Activated gamma-delta T cell treated with Interleukin-2 at 50 U/mL for 16 hours (primary cell): ENCODE data around the gene MTHFD1L.
"Not testable (repeated sequence)": the region's sequence is repeated elsewhere in the genome, so short reads cannot be mapped to it uniquely, and the experiment has no call there.

Experiments used
- DNase-seq: peaks from one replicate; pipeline ENCODE4 v3.0.0-alpha.2; 2020

MTHFD1L gene

DNA sequence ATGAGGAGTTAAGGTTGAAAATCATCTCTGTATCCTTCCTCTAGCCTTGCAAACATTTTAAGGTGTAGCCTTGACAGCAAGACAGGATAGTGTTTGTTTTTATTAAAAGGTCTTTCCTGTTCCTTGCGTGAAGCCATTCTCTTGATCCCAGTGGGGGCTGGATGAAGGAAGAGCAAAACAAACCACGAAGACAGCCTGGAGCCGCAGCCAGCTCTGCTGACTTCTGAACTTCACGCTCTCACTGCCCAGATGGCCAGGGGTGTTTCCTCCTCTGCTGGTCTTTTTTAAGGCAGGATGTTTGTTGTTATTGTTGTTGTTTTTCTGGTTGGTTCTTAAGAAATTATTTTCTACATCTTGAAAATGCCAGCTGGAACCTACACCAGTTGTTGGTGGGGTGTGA lies 156.4 kb downstream of the MTHFD1L start:
- no peak for DNase-seq

GRCh38 chr6:151022492-151022891 lies 157.0 kb downstream of the MTHFD1L start:
- DNase-seq, result no peak

- no peak for DNase-seq
Measured at GRCh38 chr6:151023342-151023741, 157.8 kb downstream of the MTHFD1L start.

- DNase-seq, result no peak
Measured at GRCh38 chr6:151024597-151024996, 159.1 kb downstream of the MTHFD1L start.

- no peak for DNase-seq
Measured at GRCh38 chr6:151025076-151025475, 159.6 kb downstream of the MTHFD1L start.

DNA sequence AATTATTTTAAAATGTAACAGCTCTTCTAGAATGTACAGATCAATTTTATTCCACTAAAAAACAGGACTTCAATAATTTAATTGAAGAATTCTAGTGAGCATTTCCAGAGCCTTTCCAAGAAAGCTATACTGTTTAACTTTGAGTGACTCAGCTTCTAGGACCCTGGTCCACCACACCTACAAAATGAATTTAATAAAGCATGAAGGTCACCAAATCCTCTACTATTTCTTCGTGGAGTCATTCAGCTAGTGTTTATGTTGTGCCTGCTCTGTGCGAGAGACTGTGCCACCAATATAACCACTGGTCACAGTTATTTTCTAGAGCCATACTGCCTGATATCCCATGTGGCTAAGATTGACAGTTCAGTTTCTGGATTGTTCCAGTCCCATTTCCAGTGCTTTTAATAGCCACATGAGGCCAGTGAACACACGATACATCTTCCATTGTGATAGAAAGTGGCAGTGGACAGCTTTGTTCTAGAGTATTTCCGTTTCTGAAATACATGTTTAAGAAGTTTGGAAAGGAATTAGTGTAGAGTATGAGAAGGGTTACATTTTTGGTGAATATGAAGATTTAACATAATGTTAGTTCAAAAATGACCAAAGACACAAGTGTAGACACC lies 160.7 kb downstream of the MTHFD1L start:
- DNase-seq, result no peak

DNA sequence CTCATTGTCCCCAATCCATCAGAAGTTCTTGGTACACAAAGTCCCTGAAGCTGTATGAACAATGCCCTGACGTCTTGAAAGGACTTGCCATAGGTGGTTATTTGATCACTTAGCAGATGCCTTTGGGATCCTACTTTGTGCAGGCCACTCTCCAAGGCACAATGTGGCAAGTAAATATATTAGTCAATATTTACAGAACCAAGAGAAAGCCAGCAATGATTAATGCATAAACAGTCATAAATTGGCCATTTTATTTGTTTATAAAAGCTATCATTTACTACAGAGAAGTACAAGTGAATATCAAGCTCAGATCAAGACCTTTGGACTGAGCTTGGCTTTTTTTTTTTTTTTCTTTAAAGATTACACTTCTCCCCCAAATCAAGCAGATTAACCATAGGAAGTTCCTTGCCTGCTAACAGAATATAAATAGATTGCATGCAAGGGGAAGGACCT lies 161.8 kb downstream of the MTHFD1L start:
- no peak for DNase-seq

GRCh38 chr6:151027936-151028838 lies 162.7 kb downstream of the MTHFD1L start:
- no peak for DNase-seq

GRCh38 chr6:151029970-151030369 lies 164.5 kb downstream of the MTHFD1L start:
- DNase-seq, result no peak

- DNase-seq, result no peak
Measured at GRCh38 chr6:151032034-151032433, 166.5 kb downstream of the MTHFD1L start.

DNA sequence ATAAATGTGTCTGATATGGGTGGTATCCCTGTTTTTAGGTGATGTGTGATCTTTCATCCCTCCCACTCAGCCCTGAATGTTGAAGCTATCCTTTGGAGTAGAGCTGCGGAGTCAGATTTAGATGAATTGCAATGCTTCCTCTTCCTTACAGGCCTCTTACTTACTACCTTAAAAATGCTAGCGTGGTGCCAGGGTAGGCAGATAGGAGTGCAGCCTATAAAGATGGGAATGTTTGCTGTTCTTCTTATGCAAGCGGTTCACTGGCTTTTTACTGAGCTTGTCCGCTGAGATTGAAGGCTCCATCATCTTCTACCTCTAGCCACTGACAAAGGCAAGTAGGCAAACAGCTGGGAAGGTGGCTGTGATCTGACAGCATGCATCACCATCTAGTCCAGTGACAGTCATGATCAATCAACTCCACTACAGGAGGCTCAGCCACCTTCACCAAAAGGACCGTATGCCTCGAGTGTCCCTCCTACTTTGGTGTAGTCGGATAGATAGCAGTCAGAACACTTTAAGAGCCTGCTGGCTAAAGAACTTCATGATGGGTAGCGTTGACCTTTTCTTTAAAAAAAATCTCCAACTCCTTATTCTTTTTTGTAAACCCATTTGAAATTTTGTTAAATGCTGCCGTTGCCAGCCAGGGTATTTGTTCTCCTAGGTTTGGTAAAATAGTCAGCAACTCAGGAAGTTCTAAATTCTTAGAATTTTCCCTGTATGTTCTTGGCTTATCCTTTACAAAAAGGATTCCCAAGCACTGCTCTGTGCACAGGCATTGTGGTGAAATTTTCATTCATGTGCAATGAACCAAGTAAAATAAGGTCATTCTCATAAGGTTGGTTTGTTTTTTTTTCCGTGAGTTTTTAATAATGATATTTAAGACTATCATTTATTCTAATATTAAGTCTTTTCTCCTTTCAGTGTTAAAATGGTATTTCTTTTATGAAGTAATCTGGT lies 169.6 kb downstream of the MTHFD1L start:
- DNase-seq, result no peak

DNA sequence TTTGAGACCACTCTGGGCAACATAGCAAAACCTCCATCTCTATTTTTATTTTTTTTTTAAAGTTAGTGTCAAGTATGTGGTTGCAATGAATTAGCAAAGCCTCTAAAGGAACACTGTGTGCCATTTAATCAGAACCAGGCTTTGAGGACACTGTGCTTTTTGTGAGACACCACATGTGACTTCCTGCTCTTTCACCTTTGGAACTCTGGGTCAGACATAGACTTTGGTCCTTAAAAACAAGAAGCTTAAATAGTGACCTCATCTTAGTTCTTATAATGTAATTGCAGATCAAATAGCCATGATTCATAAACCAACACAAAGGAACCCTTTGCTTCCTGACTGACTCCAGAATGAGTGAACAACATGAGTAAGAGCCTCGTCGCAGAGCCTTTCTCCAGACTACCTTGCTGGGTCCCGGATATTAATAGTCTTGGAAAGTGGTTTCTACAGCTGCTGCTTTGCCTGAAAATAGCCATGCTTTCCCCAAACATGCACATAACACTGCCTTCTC lies 170.8 kb downstream of the MTHFD1L start:
- not testable (repeated sequence) for DNase-seq

DNA sequence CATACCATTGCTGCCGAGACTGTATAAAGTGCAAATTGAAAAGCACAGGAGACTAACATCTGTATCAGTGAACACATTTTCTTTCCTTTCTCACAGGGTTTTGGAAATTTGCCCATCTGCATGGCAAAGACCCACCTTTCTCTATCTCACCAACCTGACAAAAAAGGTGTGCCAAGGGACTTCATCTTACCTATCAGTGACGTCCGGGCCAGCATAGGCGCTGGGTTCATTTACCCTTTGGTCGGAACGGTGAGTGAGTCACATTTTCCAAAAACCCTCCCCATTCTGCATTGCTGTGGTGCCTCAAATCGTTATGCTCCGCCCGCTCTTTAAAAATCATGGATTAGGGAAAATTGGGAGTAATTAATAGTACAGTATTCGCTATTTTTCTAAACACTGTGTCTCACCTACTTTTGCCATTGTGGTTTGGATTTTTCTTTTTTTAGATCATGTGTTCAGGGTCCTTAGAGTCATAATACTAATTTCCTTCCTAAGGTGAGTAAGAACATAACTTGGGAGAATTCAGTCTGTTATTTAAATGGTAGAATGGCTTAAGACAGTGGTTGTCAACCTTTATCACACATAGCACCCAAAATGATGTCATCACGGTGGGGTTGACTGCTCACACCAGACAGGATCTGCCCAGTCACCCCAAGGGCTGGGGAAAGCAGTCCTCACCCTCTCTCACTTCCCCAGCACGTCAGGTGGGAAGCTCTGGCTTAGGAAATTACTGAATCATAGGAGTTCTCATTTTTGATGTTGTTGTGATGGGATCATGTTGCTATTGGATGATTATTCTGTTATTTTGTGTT lies 171.6 kb downstream of the MTHFD1L start:
- no peak for DNase-seq

- no peak for DNase-seq
Measured at GRCh38 chr6:151038616-151039015, 173.1 kb downstream of the MTHFD1L start.

DNA sequence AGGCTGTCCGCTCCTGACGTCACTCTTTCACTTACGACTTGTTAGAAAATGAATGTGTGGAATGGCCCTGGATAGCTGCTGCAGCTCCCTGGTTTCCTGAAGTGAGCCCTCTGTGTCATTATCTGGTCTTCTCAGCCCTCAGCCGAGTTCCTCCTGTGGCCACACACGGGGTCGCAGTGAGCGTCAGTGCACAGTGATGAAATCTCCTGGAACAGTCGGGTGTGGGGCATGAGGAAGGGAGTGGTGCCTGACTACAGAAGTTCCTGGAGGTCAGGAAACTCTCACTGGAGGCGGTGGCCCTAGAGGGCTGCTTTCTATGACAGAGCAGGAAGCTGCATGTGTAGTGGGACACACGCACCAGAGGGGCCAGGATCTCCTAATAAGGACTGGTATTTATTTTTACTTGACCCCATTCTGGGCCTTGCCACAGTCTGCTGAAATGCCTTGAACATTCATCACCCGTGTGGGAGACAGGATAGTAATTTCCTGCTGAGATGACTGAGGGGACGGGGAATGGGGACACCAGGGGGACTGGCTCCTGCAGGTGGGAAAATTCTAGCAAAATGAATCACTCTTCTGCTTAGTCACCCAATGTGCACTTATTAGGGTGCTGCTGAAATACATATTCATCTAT lies 175.5 kb downstream of the MTHFD1L start:
- DNase-seq, result not testable (repeated sequence)

DNA sequence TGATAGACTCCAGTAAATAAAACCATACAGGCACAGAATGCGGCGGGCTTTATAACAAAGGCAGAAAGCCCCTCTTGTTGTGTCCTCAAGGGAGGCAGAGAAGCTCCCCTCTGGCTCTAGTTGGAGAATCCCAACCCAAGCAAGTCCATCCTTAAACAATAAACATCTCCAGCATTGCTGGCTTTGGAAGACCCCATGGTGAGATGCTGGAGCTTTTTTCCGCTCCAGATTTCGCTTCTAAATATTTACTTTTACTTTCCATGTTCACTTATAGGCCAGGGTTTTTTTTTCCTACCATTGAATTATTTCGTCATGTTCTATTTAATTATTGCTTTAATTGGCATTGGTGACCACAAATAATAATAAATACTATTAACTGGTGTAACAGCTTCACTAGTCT lies 176.2 kb downstream of the MTHFD1L start:
- no peak for DNase-seq

- DNase-seq, result not testable (repeated sequence)
Measured at GRCh38 chr6:151042911-151043330, 177.4 kb downstream of the MTHFD1L start.

GRCh38 chr6:151043944-151044343 lies 178.4 kb downstream of the MTHFD1L start:
- DNase-seq, result no peak

GRCh38 chr6:151044465-151045441 lies 179.3 kb downstream of the MTHFD1L start:
- no peak for DNase-seq
